Neural crest cell (in vitro differentiated cells): ENCODE measurements around the gene MLC1. TPM values are rescaled to one million over a fixed set of nuclear protein-coding genes. Genes with fewer than 3 reads are reported as not detected.

Experiments
- DNase-seq: peaks from one replicate; pipeline ENCODE4 v3.0.0; 2021; ENCODE audit warnings: low read depth, mixed read lengths, low spot score
- H3K27ac Mint-ChIP-seq: one replicate; pipeline ENCODE4 v1.8.0; 2021; ENCODE audit warnings: mild to moderate bottlenecking, mixed read lengths; ENCODE audit not compliant: unreplicated experiment
- H3K27me3 Mint-ChIP-seq: 2 replicates; pipeline ENCODE4 v1.8.0; 2021; ENCODE audit warnings: low read depth, mild to moderate bottlenecking, mixed read lengths
- H3K36me3 Mint-ChIP-seq: 2 replicates; pipeline ENCODE4 v1.8.0; 2021; ENCODE audit warnings: low read depth, mild to moderate bottlenecking, mixed read lengths
- H3K4me1 Mint-ChIP-seq: 2 replicates; pipeline ENCODE4 v1.8.0; 2021; ENCODE audit warnings: mixed read lengths
- H3K4me3 Mint-ChIP-seq: one replicate; pipeline ENCODE4 v1.8.0; 2021; ENCODE audit warnings: mild to moderate bottlenecking, mixed read lengths
- H3K9me3 Mint-ChIP-seq: 2 replicates; pipeline ENCODE4 v1.8.0; 2021; ENCODE audit warnings: mixed read lengths
- CTCF ChIP-seq: fragments of 200-600 bp; sonication (generic); conservative IDR thresholded peaks from 2 replicates; pipeline ENCODE4 v1.5.0; 2021; ENCODE audit warnings: antibody characterized with exemption, mild to moderate bottlenecking
- total RNA-seq: library from RNA; stranded (reverse); gene quantifications from 2 replicates; pipeline ENCODE4 v1.2.1, GENCODE V29; 2021

MLC1 gene
- total RNA-seq, 1 donor from 2014 or later: 3.3 TPM

GRCh38 chr22:50025993-50026392, 59.2 kb downstream of the MLC1 start:
- Mint-ChIP-seq H3K4me1 (no peaks in the 10 kb centered on the region), H3K4me3 (no peak overlapping the region), H3K36me3 (no peaks in the 10 kb centered on the region), H3K27me3 (peaks cover 21% of the 10 kb centered on the region), H3K9me3 (no peaks in the 10 kb centered on the region), H3K27ac (no peak overlapping the region)
- no peak for DNase-seq
- TF ChIP-seq CTCF: no peak

- Mint-ChIP-seq H3K36me3 (no peaks in the 10 kb centered on the region), H3K4me1 (no peaks in the 10 kb centered on the region), H3K9me3 (no peaks in the 10 kb centered on the region), H3K27ac (no peak overlapping the region), H3K4me3 (no peak overlapping the region), H3K27me3 (peaks cover 36% of the 10 kb centered on the region)
- no peak for DNase-seq
- no peak for TF ChIP-seq CTCF
These were observed 62.9 kb downstream of the MLC1 start for GRCh38 chr22:50022171-50022819.

GRCh38 chr22:50020606-50021005, 64.6 kb downstream of the MLC1 start:
- H3K4me3 Mint-ChIP-seq: no peak overlapping the region
- H3K27me3 Mint-ChIP-seq: peaks cover 39% of the 10 kb centered on the region
- no peaks in the 10 kb centered on the region for H3K36me3 Mint-ChIP-seq
- H3K9me3 Mint-ChIP-seq: no peaks in the 10 kb centered on the region
- no peak for TF ChIP-seq CTCF
- no peak overlapping the region for H3K27ac Mint-ChIP-seq
- no peak for DNase-seq
- H3K4me1 Mint-ChIP-seq: no peaks in the 10 kb centered on the region

GRCh38 chr22:50019316-50019715, 65.9 kb downstream of the MLC1 start:
- no peak for DNase-seq
- Mint-ChIP-seq H3K27me3 (peaks cover 32% of the 10 kb centered on the region), H3K4me1 (no peaks in the 10 kb centered on the region), H3K4me3 (no peak overlapping the region), H3K9me3 (no peaks in the 10 kb centered on the region), H3K27ac (no peak overlapping the region), H3K36me3 (no peaks in the 10 kb centered on the region)
- TF ChIP-seq CTCF: no peak

- TF ChIP-seq CTCF: no peak
- Mint-ChIP-seq H3K27ac (no peak overlapping the region), H3K4me3 (no peak overlapping the region), H3K36me3 (no peaks in the 10 kb centered on the region), H3K27me3 (peaks cover 36% of the 10 kb centered on the region), H3K9me3 (no peaks in the 10 kb centered on the region), H3K4me1 (no peaks in the 10 kb centered on the region)
- no peak for DNase-seq
These were observed 66.5 kb downstream of the MLC1 start for GRCh38 chr22:50018608-50019285.
